ENCODE data around the gene CTSC.

DNA sequence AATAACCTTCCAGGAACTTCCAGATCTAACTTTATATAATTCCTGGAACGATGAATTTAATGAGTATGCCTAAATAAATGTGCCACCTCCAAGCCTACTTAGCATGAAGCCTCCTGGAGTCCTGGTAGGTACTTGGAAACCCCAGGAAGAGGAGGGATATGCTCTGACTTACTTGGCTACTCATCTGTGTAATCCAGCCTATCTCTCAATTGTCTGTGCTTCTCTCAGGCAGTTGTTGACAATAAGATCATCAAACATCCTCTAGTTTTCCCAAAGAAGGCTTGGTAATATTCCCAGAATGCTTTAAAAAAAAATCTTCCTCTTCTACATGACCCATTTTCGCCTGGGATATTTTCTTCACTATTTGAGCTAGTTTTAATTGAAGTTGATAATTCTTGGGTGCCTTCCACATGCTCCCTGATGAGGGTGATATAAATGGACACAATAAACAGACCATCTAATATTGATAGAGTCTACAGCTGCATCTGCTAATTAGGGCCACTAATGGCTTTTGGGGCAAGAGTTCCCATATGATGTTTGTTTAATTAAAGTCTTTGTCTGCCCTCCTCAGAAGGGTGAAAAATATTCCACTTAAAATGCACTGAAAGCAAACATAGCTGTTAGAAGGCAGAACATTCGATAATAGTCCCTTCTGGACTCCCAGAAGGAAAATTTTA is 86.8 kb downstream of the CTSC start:
- TF ChIP-seq CTCF (conservative IDR thresholded peaks at IDR 0.05) (no peak), EZH2 (IDR thresholded peaks at IDR 0.05; ENCODE audit: low read depth) (no peak)

Data from PC-9 (cell line).